22Rv1 (cell line): ENCODE results near the gene XAGE3.
"Not testable (repeated sequence)": the region's sequence is repeated elsewhere in the genome, so short reads cannot be mapped to it uniquely, and the experiment has no call there.

Experiments used
- H3K27ac ChIP-seq: fragments of 450-650 bp; 2 replicates; pipeline ENCODE4 v1.5.1; 2017
- CTCF ChIP-seq: fragments of 450-650 bp; IDR thresholded peaks from 2 replicates; pipeline ENCODE4 v1.5.1; 2017; ENCODE audit warnings: mild to moderate bottlenecking
- ZFX ChIP-seq: fragments of 450-650 bp; IDR thresholded peaks from 2 replicates; pipeline ENCODE4 v1.6.1; 2017; ENCODE audit warnings: antibody characterized with exemption, borderline replicate concordance

Gene XAGE3

GRCh38 chrX:52867610-52868348 is at the start of gene XAGE3:
TSS of gene XAGE3 (minus strand) at chrX:52868083. CDS start at chrX:52867133, 950 bp downstream.
- no peak within 1 kb of the TSS for H3K27ac ChIP-seq
- TF ChIP-seq ZFX (no peak), CTCF (no peak)

GRCh38 chrX:52914704-52915103 is 46.8 kb upstream of the XAGE3 start:
- not testable (repeated sequence) for H3K27ac ChIP-seq

GRCh38 chrX:52913681-52914080 is 45.8 kb upstream of the XAGE3 start:
- not testable (repeated sequence) for H3K27ac ChIP-seq

- not testable (repeated sequence) for H3K27ac ChIP-seq
These were observed 41.6 kb upstream of the XAGE3 start for GRCh38 chrX:52909313-52909969.

- not testable (repeated sequence) for H3K27ac ChIP-seq
These were observed 40.0 kb upstream of the XAGE3 start for GRCh38 chrX:52907900-52908299.

- H3K27ac ChIP-seq: not testable (repeated sequence)
These were observed 39.3 kb upstream of the XAGE3 start for GRCh38 chrX:52907137-52907536.

- not testable (repeated sequence) for H3K27ac ChIP-seq
These were observed 38.2 kb upstream of the XAGE3 start for GRCh38 chrX:52906072-52906471.

- not testable (repeated sequence) for H3K27ac ChIP-seq
These were observed 37.6 kb upstream of the XAGE3 start for GRCh38 chrX:52905531-52905930.

- not testable (repeated sequence) for H3K27ac ChIP-seq
These were observed 29.2 kb upstream of the XAGE3 start, which contains the start of gene FAM156B for GRCh38 chrX:52896855-52897709. TSS of gene FAM156B (plus strand) at chrX:52897330. CDS start at chrX:52907226, 9,896 bp downstream.

GRCh38 chrX:52896438-52896837 is 28.6 kb upstream of the XAGE3 start:
- not testable (repeated sequence) for H3K27ac ChIP-seq

GRCh38 chrX:52888090-52888489 is 20.2 kb upstream of the XAGE3 start:
- not testable (repeated sequence) for H3K27ac ChIP-seq

GRCh38 chrX:52887459-52887858 is 19.6 kb upstream of the XAGE3 start:
- not testable (repeated sequence) for H3K27ac ChIP-seq

GRCh38 chrX:52876386-52876785 is 8.5 kb upstream of the XAGE3 start:
- not testable (repeated sequence) for H3K27ac ChIP-seq

GRCh38 chrX:52875436-52875835 is 7.6 kb upstream of the XAGE3 start:
- not testable (repeated sequence) for H3K27ac ChIP-seq

GRCh38 chrX:52874661-52875060 is 6.8 kb upstream of the XAGE3 start:
- TF ChIP-seq ZFX (no peak), CTCF (no peak)
- no peak overlapping the region for H3K27ac ChIP-seq

GRCh38 chrX:52873825-52874224 is 5.9 kb upstream of the XAGE3 start:
- not testable (repeated sequence) for H3K27ac ChIP-seq
